NK-92 (cell line): Measurements from ENCODE around the gene EIF4A3.

Source experiments
- DNase-seq: peaks from one replicate; lab custom pipeline; 2025; ENCODE audit not compliant: unreplicated experiment; lab: John Stamatoyannopoulos, UW

Gene EIF4A3

GRCh38 chr17:80147035-80147822 is at the start of gene EIF4A3:
Gene EIF4A3 (minus strand): TSS chr17:80147128. CDS start chr17:80146961, 167 bp downstream.
- peak; percentile 81 for DNase-seq

GRCh38 chr17:80196652-80197051 is 49.7 kb upstream of the EIF4A3 start:
- no peak for DNase-seq

GRCh38 chr17:80195671-80196529 is 49.0 kb upstream of the EIF4A3 start:
- DNase-seq = no peak

- DNase-seq = no peak
Observed at GRCh38 chr17:80195141-80195540, 48.2 kb upstream of the EIF4A3 start.

GRCh38 chr17:80191865-80192661 is 45.1 kb upstream of the EIF4A3 start:
- DNase-seq = no peak

GRCh38 chr17:80191192-80191591 is 44.3 kb upstream of the EIF4A3 start:
- no peak for DNase-seq

- DNase-seq = no peak
Observed at GRCh38 chr17:80190716-80191115, 43.8 kb upstream of the EIF4A3 start.

GRCh38 chr17:80189611-80190010 is 42.7 kb upstream of the EIF4A3 start:
- DNase-seq = no peak

- DNase-seq = no peak
Observed at GRCh38 chr17:80187515-80187941, 40.6 kb upstream of the EIF4A3 start.

- no peak for DNase-seq
Observed at GRCh38 chr17:80187090-80187489, 40.2 kb upstream of the EIF4A3 start.

GRCh38 chr17:80185968-80186367 is 39.0 kb upstream of the EIF4A3 start:
- no peak for DNase-seq

GRCh38 chr17:80184423-80184714 is 37.4 kb upstream of the EIF4A3 start:
- DNase-seq = no peak

- no peak for DNase-seq
Observed at GRCh38 chr17:80183581-80184422, 36.9 kb upstream of the EIF4A3 start.

- DNase-seq = no peak
Observed at GRCh38 chr17:80182845-80183223, 35.9 kb upstream of the EIF4A3 start.

GRCh38 chr17:80182118-80182844 is 35.4 kb upstream of the EIF4A3 start:
- DNase-seq = no peak

GRCh38 chr17:80181431-80181830 is 34.5 kb upstream of the EIF4A3 start:
- DNase-seq = no peak

GRCh38 chr17:80180192-80180591 is 33.3 kb upstream of the EIF4A3 start:
- no peak for DNase-seq

- DNase-seq = no peak
Observed at GRCh38 chr17:80177986-80178595, 31.2 kb upstream of the EIF4A3 start.

GRCh38 chr17:80176757-80177156 is 29.8 kb upstream of the EIF4A3 start:
- DNase-seq = no peak

- no peak for DNase-seq
Observed at GRCh38 chr17:80173916-80174315, 27.0 kb upstream of the EIF4A3 start.
